Endodermal cell (in vitro differentiated cells): ENCODE data around the gene HYLS1. TPM values are rescaled to one million over a fixed set of nuclear protein-coding genes. Genes with fewer than 3 reads are reported as not detected.

Experiments
- DNase-seq: peaks from one replicate; pipeline ENCODE4 v3.0.0-alpha.2; 2017
- H3K27ac ChIP-seq: 2 replicates; pipeline ENCODE4 v1.5.1; 2013; ENCODE audit warnings: mild to moderate bottlenecking, low read depth, low read length, moderate library complexity
- H3K27me3 ChIP-seq: 2 replicates; pipeline ENCODE4 v1.6.1; 2013; ENCODE audit warnings: mild to moderate bottlenecking, low read length, moderate library complexity; ENCODE audit not compliant: insufficient read depth, control insufficient read depth, poor library complexity, severe bottlenecking
- H3K36me3 ChIP-seq: 2 replicates; pipeline ENCODE4 v1.7.0; 2013; ENCODE audit warnings: mild to moderate bottlenecking, low read length, moderate library complexity; ENCODE audit not compliant: control insufficient read depth, insufficient read depth
- H3K4me1 ChIP-seq: one replicate; pipeline ENCODE4 v1.7.0; 2013; ENCODE audit warnings: low read length; ENCODE audit not compliant: control insufficient read depth, insufficient read depth
- H3K4me3 ChIP-seq: 2 replicates; pipeline ENCODE4 v1.5.1; 2013; ENCODE audit warnings: mild to moderate bottlenecking, low read length, moderate library complexity
- H3K9ac ChIP-seq: 2 replicates; pipeline ENCODE4 v1.6.1; 2013; ENCODE audit warnings: mild to moderate bottlenecking, low read length, moderate library complexity; ENCODE audit not compliant: poor library complexity, severe bottlenecking; ENCODE audit errors: extremely low read depth
- H3K9me3 ChIP-seq: 2 replicates; pipeline ENCODE4 v1.6.1; 2013; ENCODE audit warnings: mild to moderate bottlenecking, low read length, moderate library complexity; ENCODE audit not compliant: control insufficient read depth
- H3K27ac Mint-ChIP-seq: 2 replicates; pipeline ENCODE4 v1.8.0; 2020; ENCODE audit warnings: mixed read lengths
- H3K27me3 Mint-ChIP-seq: 2 replicates; pipeline ENCODE4 v1.8.0; 2021; ENCODE audit warnings: mild to moderate bottlenecking, mixed read lengths; ENCODE audit not compliant: insufficient read depth
- H3K36me3 Mint-ChIP-seq: 2 replicates; pipeline ENCODE4 v1.8.0; 2020; ENCODE audit warnings: low read depth, mixed read lengths
- H3K4me1 Mint-ChIP-seq: 2 replicates; pipeline ENCODE4 v1.8.0; 2020; ENCODE audit warnings: mixed read lengths
- H3K4me3 Mint-ChIP-seq: 2 replicates; pipeline ENCODE4 v1.8.0; 2020; ENCODE audit warnings: mild to moderate bottlenecking, moderate library complexity, mixed read lengths
- H3K9me3 Mint-ChIP-seq: 2 replicates; pipeline ENCODE4 v1.8.0; 2020; ENCODE audit warnings: mild to moderate bottlenecking, mixed read lengths
- CTCF ChIP-seq: fragments of 200-600 bp; sonication (generic); conservative IDR thresholded peaks from 2 replicates; pipeline ENCODE4 v1.5.0; 2021; ENCODE audit warnings: antibody characterized with exemption, mild to moderate bottlenecking
- WGBS, 2 experiments: methylation state at CpG; one replicate each; pipeline versions ENCODE4 v1.1.5 to v1.1.7; 2013; ENCODE audit warnings: missing lambda C conversion rate in 2 of 2, mixed read lengths in 1 of 2; ENCODE audit not compliant: insufficient coverage in 1 of 2, insufficient read length in 1 of 2; 5-methylcytosine and 5-hydroxymethylcytosine counted together
- total RNA-seq, 2 donors: library from RNA; stranded (reverse); fragmentation: NEBNext Ultra II Directional in 1 of 2; extraction: Animal tissue kit (Norgen Biotek cat#: 25700) in 1 of 2; gene quantifications; 2 replicates in 1 of 2; 3 replicates in 1 of 2; pipeline ENCODE4 v1.2.1, GENCODE V29; 2021

Gene HYLS1
- total RNA-seq, 2 donors from 2014 or later, result 6.6 to 7.7 TPM

DNA sequence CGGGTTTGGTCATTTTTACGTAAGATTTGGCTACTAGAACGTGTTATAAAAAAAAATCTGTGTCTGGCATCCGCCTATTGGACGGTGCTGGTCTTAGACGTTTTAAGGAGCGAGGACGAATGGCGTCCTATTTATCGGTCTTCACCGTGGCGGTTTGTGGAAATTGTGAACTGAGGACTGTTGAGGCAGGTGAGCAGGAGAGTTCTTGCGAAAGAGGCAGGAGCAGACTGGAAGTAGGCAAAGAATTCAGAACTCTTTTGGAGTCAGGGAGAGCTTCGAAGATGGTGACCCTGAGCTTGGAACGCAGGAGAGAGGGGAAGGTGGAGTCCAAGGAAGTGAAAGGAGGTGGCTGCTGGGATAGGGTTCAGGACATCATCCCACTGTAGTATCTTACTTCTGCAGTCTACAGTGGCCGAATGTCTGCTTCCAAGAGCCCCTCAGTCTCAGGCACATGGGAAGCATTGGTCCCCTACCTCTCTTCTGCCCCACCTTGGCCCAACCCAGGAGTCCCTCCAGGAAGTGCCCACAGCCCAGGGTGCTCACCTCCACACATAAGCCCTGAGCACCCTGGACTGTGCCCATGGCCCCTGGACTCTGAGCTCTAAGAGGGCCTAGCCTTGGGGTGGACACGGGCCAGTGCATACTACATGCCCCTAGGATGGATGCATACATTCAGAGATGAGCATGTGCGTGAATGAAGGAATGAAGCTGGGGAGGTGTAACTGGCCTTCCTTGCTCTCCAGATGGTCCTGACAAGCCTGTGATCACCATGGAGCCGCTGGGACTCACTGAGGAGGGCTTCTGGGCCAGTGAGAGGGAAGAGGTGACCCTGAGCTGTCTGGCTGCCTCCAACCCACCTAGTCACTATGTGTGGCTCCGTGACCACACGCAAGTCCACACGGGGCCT is 62.1 kb downstream of the HYLS1 start:
- Histone ChIP-seq H3K27ac (no peak overlapping the region), H3K4me1 (no peaks in the 10 kb centered on the region), H3K27me3 (no peaks in the 10 kb centered on the region), H3K9me3 (no peaks in the 10 kb centered on the region), H3K36me3 (no peaks in the 10 kb centered on the region), H3K4me3 (no peak overlapping the region), H3K9ac (no peak overlapping the region)
- Mint-ChIP-seq H3K4me3 (no peak overlapping the region), H3K4me1 (peaks cover 11% of the 10 kb centered on the region), H3K27me3 (no peaks in the 10 kb centered on the region), H3K9me3 (no peaks in the 10 kb centered on the region), H3K36me3 (no peaks in the 10 kb centered on the region), H3K27ac (no peak overlapping the region)
- TF ChIP-seq CTCF, result no peak
- no peak for DNase-seq
- 90 to 92% methylated on average over 15 to 22 of the region's 22 CpGs for WGBS, 2 experiments

DNA sequence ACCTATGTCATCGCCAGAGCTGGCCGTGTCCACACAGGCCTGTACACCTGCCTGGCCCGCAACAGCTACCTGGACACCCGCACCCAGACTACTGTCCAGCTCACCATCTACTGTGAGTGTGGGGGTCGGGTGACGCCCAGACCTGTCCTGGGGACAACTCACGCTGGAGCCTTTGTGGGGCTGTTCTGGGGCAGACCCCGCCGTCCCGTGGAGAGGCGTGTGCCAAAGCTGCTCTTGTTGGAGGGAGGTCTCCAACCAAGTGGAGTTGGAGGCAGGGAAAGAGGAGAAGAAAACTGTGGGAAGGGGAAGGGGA is 62.7 kb downstream of the HYLS1 start:
- peak overlapping the region; percentile 74 for H3K27ac Mint-ChIP-seq
- H3K9me3 Mint-ChIP-seq, result no peaks in the 10 kb centered on the region
- no peak overlapping the region for H3K9ac ChIP-seq
- WGBS, 2 experiments, result 94% methylated on average over 11 of the region's 11 CpGs; no CpG with 5 or more reads in 1 of the 2 experiments
- no peaks in the 10 kb centered on the region for H3K9me3 ChIP-seq
- H3K4me1 Mint-ChIP-seq, result peaks cover 10% of the 10 kb centered on the region
- H3K36me3 ChIP-seq, result no peaks in the 10 kb centered on the region
- DNase-seq, result no peak
- no peaks in the 10 kb centered on the region for H3K36me3 Mint-ChIP-seq
- H3K27me3 Mint-ChIP-seq, result no peaks in the 10 kb centered on the region
- no peak overlapping the region for H3K27ac ChIP-seq
- H3K4me1 ChIP-seq, result no peaks in the 10 kb centered on the region
- TF ChIP-seq CTCF, result no peak
- no peaks in the 10 kb centered on the region for H3K27me3 ChIP-seq
- H3K4me3 Mint-ChIP-seq, result no peak overlapping the region
- no peak overlapping the region for H3K4me3 ChIP-seq

Other genes with a start within 250 kb of the HYLS1 start
- gene ACRV1, start 206.8 kb upstream of the HYLS1 start, total RNA-seq, result under 1 TPM in 1 of 2 donors, not detected in 1; 0.37 TPM
- gene PATE1, start 141.4 kb upstream of the HYLS1 start, total RNA-seq, result not detected
- gene PATE2, start 108.8 kb upstream of the HYLS1 start, total RNA-seq, result under 1 TPM in 1 of 2 donors, not detected in 1; 0.79 TPM
- gene PATE3, start 99.5 kb upstream of the HYLS1 start, total RNA-seq, result not detected
- gene PATE4, start 54.4 kb upstream of the HYLS1 start, total RNA-seq, result not detected
- gene PUS3, start 15.5 kb downstream of the HYLS1 start, total RNA-seq, result 10 to 100 TPM; 12.6 to 13.7 TPM
- gene DDX25, start 16.8 kb downstream of the HYLS1 start, total RNA-seq, result 1 to 10 TPM; 3.3 to 8.4 TPM
- not detected for gene VSIG10L2, start 58.4 kb downstream of the HYLS1 start, total RNA-seq
- gene CDON, start 175.2 kb downstream of the HYLS1 start, total RNA-seq, result 10 to 100 TPM; 19.2 to 24.5 TPM